Adipose tissue (tissue), 3 donors: ENCODE results near the gene B4GALT6. TPM values are rescaled to one million over a fixed set of nuclear protein-coding genes. Genes with fewer than 3 reads are reported as not detected.

Experiments
- H3K27ac ChIP-seq: one replicate; pipeline ENCODE4 v1.5.1; 2013; ENCODE audit warnings: low read depth, low read length
- WGBS, 3 donors: extraction: QIAGEN DNeasy Blood & Tissue Kit; methylation state at CpG; one replicate each; pipeline ENCODE4 v1.1.7; 2013; 5-methylcytosine and 5-hydroxymethylcytosine counted together
- polyA plus RNA-seq, 3 donors: library from polyadenylated mRNA; stranded (reverse); fragments of 200-250 nt; gene quantifications; one replicate each; pipeline ENCODE4 v1.2.3, GENCODE V29; 2013
- donor health status: healthy with polysubstance abuse.
- donor health status: Bipolar disorder and iron deficiency.
- donor health status: healthy.

Gene B4GALT6
- polyA plus RNA-seq, 3 donors, result 0.87 to 1.9 (median 1.9) TPM

DNA sequence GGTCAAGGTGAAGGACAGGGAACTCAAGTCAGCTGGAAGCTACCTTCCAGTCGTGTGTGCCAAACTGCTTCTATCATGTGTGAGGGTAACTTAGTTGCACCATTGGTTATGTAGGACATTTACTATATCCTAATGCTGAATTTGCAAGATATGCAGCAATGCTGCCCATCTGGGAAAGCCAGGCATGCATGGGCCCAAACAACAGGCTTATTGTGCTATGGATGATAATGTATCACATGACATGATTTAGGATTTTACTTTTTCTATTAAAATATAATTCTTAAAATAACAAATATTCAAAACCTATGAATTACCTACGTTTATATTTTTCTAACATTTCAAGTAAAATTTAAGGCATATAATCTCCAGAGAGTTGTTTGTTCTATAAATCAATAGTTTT lies 35.9 kb downstream of the B4GALT6 start:
- WGBS, 3 donors, result 60 to 87% (median 74%) methylated on average over 2 of the region's 2 CpGs
- no peak overlapping the region for H3K27ac ChIP-seq

DNA sequence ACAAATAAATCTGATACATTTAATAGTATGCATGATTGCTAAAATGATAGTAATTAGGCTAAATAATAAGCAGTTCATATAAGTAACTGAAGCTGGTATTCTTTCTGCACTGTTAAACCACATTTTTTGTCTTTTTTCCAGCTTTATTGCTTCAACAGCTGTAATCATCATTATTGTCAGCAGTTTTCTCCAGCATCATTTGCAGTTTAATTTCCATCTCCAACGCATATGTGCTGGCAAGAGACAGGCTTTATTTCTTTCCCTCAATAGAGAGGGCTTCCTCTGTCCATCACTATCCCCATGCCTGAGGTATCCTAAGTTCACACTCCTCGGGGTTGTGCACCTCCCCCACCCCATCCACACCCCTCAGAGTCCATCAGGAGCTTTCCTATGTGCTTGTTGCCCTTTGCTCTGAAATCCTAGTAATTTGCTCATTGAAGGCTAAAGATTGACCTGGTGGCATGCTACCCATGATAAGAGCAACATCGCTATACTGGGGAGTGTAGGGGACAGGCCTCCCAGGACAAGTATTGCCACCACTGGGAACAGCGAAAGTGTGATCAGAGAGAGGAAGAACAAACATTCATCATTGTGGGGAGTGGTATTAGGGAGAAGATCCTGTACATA lies 37.1 kb downstream of the B4GALT6 start:
- no peak overlapping the region for H3K27ac ChIP-seq
- 68 to 72% (median 70%) methylated on average over 4 of the region's 4 CpGs for WGBS, 3 donors

DNA sequence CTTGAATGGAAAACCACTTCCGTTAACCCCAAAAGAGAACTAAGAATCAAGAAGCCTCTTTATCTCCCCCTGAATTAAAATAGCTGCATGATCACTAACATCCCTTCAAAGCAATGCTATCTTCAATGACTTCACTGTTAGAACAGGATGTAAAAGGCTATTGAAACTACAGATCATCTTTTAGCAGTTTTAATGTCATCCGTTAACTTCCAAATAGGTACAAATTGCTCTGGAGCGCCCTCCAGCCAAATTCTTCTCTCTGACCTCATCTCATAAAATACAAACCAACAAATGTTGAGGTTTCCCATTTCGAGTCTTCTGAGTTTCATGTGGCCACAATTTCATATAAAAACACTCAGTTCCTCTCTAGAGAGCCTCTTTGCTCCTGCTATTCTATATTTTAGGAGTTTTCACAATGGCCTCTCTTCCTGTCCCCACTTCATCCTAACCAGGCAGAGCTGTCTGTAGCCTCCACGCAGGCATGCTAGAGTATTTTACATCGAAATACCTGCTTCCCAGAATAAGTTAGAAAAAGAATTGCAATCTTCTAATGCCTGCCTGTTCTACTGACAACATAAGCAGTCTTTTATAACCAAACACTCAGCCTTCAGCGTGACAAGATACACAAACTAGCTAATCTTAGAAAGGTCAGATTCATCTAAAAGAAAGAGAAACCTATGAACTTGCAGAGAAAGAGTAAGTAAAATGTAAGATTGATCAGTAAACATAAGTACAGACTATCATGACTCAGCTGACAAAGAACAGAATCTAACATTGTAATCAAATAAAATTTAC lies 37.9 kb downstream of the B4GALT6 start:
- WGBS, 3 donors, result 70 to 85% (median 73%) methylated on average over 7 of the region's 7 CpGs
- no peak overlapping the region for H3K27ac ChIP-seq

DNA sequence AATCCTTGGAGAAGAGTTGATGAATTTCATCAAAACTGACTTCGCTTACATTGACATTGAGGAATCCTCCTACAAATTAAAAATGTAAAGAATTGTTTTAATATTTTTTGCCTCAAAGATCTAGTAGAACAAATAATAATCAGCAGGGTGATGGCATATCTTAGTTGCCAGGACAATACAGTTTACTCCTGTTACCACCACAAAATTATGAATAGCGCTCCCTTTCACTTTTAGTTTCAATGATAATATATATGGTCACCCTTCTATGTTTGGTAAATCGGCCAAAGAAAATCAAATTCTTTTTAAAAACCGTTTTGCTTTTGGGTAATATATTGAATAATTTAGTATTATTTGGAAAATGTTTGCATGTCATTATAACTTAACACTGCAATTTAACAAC lies 39.0 kb downstream of the B4GALT6 start:
- 94 to 98% (median 96%) methylated on average over 4 of the region's 4 CpGs for WGBS, 3 donors
- no peak overlapping the region for H3K27ac ChIP-seq

DNA sequence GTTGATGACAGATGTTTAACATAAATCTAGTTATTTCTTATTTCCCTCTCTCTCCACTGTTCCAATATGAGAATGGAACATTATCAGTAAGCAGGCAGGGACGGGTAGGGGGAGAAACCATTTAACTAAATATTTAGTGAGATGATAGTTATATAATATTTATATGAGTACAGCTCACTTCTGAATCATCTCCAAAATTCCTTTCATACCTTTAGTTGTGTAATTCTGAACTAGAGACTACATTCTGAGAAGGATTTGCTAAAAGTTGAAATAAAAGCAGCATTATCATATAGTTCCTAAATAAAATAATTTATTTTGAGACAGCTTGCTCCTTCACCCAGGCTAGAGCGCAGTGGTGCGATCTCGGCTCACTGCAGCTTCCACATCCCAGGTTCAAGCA lies 41.4 kb downstream of the B4GALT6 start:
- 84 to 93% (median 91%) methylated on average over 4 of the region's 4 CpGs for WGBS, 3 donors
- no peak overlapping the region for H3K27ac ChIP-seq

DNA sequence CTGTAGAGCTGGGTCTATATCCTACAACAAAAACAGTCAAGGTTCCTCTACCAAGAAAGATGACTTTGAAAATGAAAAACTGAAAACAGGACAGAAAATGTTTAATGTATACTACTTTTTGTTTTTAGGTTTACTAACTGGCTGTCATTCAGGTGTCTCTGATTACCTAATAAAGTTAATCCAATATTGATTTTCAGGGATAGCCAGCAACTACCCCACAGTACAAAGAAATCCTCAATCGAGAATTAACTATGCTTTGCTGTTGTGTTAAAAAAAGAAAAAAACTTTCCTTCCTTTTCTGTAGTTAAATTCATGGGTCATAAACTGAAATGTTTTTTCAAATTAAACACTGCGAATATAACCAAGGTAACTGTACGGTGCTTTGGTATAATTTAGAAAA lies 46.9 kb downstream of the B4GALT6 start:
- 97 to 99% (median 98%) methylated on average over 3 of the region's 3 CpGs for WGBS, 3 donors
- H3K27ac ChIP-seq, result no peak overlapping the region

DNA sequence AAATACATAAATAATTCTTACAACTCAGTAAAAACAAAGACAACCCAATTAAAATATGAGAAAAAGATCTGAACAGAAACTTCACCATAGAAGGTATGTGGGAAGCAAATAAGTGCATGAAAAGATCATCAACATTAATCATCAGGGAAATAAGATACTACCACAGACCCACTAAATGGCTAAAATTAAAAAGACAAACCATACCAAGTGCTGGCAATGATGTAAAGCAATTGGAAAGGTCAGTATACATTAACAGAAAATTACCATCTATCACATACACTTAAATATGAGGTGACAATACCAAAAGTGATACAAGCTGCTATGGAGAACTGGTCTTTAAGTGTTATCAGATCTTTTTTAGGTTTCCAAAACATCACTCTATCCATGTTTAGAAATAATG lies 48.0 kb downstream of the B4GALT6 start:
- no peak overlapping the region for H3K27ac ChIP-seq

- WGBS, 3 donors, result 45 to 69% (median 58%) methylated on average over 3 of the region's 3 CpGs
These were observed 50.1 kb downstream of the B4GALT6 start for GRCh38 chr18:31634331-31634713.

DNA sequence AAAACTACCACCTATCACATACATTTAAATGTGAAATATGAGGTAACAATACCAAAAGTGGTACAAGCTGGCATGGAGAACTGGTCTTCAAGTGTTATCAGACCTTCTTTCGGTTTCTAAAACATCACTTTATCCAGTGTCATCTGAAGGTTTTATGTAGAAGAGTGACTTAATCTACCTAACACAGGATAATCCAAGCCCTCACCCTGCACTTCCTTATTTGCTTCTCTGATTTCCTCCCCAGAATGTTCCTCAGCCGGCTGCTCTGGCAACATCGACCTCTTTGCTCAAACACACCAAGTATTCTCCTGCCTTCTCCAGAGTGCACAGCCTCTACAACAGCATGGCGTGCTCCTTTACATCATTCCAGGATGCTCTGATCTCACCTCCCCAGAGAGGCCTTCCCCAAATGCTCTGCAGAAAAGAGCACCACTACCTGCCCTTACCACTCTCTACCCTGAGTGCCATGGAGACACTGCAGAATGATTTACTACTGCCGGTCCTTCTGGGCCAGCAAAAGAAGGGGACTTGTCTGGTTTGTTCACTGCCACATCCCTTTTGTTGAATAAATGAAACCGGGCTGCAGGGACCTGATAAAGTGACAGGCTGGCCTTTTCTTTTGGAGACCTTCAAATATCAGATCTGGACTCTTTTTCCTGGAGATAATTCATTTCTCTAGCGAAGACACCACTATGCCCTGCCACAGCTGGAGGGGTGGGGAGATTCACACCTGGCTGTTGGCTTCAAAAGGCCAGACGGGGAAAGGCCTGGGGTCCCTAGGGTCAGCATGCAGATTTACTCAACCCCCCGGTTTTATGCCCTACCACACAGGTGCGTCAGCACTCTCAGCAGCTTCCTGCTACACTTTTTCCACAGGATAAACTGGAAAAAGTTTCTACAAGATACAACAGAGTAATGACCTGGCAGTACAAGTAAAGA lies 50.7 kb downstream of the B4GALT6 start:
- WGBS, 3 donors, result 54 to 81% (median 65%) methylated on average over 10 of the region's 10 CpGs

More at GRCh38 chr18:31634331-31634713, 50.1 kb downstream of the B4GALT6 start:
- H3K27ac ChIP-seq, result no peak overlapping the region

DNA sequence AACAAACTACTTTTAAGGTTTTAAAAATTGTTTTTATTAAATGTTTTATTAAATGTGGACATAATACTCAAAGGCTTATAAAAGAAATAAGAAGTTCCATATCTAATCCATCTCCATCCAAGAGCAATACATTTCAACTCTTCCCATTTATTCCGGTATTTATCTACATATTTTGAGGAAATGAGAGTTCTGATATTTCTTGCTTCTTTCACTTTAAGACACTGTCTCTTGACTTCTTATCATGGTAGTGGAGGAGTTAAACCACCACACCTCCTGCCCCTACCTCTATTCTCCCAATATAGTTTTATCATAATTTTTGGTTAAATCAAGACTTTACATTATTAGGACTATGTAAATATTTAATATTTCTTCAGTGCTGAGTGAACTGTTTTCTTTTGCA lies 52.0 kb downstream of the B4GALT6 start:
- 90 to 98% (median 91%) methylated on average over 1 of the region's 1 CpG for WGBS, 3 donors
- H3K27ac ChIP-seq, result no peak overlapping the region

More for the DNA sequence above, 50.7 kb downstream of the B4GALT6 start:
- H3K27ac ChIP-seq, result no peak overlapping the region

- no peak overlapping the region for H3K27ac ChIP-seq
- 96 to 97% (median 97%) methylated on average over 1 of the region's 1 CpG for WGBS, 3 donors
These were observed 52.9 kb downstream of the B4GALT6 start for GRCh38 chr18:31631526-31631925.

DNA sequence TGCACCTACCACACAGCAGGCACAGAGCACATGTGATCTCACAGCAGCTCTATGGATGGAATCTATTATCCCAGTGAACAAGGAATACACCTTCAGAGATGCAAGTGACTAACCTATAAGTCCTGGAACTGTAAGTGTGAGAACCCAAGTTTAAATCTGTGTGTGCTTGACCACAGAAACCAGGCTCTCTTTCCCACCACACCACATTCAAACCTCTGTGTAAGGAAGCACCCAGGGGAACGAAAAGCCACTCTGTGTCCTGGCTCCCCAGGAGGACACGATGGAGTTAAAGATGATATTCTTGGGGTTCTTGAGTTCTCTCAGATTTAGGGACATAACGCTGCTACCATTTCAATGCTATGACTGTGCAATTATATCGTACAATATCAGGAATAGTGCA lies 53.8 kb downstream of the B4GALT6 start:
- WGBS, 3 donors, result 93 to 97% (median 97%) methylated on average over 4 of the region's 4 CpGs
- no peak overlapping the region for H3K27ac ChIP-seq

DNA sequence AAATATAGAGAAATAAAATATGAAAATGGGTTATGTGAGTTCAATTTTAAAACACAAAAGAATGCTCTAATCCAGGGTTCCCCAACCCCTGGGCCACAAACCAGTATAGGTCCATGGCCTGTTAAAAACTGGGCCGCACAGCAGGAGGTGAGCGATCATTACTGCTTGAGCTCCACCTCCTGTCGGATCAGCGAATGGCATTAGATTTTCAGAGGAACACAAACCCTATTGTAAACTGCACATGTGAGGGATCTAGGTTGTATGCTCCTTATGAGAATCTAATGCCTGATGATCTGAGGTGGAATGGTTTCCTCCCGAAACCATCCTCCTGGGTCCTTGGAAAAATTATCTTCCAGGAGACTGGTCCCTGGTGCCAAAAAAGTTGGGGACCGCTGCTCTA lies 58.0 kb downstream of the B4GALT6 start:
- 96 to 99% (median 97%) methylated on average over 6 of the region's 6 CpGs for WGBS, 3 donors
- no peak overlapping the region for H3K27ac ChIP-seq

DNA sequence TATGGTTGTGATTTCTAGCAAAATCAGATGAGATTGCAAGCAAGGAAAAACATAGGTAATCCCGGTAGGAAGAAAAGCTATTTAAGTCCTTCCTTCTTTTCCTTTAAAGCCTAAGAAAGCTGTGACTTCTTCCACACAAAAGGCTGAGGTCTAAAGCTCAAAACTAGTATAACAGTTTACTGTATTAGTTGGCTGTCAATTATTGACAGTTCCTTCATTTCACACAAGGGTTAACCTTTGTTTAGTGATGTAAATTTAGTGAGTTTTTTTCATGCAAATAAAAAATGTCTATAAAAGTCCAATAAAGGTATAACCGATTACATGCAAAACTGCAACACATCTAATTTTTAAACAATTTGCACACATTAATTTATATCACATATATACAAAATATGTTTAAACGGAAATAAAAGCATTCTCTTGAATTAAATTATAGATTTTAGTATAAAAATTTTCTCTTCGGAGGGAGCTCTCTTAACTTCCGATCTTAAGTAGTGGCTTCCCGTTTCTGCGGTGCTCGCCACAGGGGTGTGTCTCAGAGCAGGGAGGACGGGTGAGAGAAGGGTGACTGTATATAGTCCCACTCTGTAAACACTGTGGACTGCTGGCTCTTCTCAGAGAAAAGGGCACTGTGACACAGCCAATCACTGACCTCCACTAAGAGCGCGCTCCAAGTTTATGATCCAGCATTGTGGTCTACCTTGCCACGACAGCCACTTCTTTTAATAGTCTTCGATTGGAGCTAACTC lies 59.3 kb downstream of the B4GALT6 start:
- H3K27ac ChIP-seq, result no peak overlapping the region
- 80 to 93% (median 82%) methylated on average over 13 of the region's 13 CpGs for WGBS, 3 donors

DNA sequence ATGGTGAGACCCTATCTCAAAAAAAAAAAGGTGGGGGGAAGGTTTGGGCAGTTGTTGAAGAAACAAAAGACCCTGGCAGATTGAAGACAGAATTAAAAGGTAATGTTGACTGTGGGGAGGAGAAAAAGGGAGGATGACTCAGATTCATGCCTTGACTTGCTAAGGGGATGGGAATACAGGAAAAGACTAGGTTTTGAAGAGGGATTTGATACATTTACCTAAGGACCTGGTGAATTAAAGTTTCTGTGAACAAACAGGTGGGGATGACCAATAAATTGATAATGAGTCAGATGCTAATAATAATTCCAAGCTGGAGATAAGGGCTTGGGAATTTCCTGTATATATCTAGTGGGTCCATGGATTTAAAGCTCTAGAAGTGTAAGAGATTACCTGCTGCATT lies 65.1 kb downstream of the B4GALT6 start:
- no peak overlapping the region for H3K27ac ChIP-seq

GRCh38 chr18:31618801-31619200 lies 65.6 kb downstream of the B4GALT6 start:
- H3K27ac ChIP-seq, result no peak overlapping the region
- WGBS, 3 donors, result 93 to 94% (median 94%) methylated on average over 5 of the region's 5 CpGs

- H3K27ac ChIP-seq, result no peak overlapping the region
- WGBS, 3 donors, result 57 to 67% (median 61%) methylated on average over 5 of the region's 5 CpGs
These were observed 67.2 kb downstream of the B4GALT6 start for GRCh38 chr18:31617031-31617717.

- no peak overlapping the region for H3K27ac ChIP-seq
- 80 to 89% (median 85%) methylated on average over 4 of the region's 4 CpGs for WGBS, 3 donors
These were observed 67.8 kb downstream of the B4GALT6 start for GRCh38 chr18:31616586-31616985.
